GM21529 (cell line): Measurements from ENCODE around the gene NID1.
"Not testable (repeated sequence)": the region's sequence is repeated elsewhere in the genome, so short reads cannot be mapped to it uniquely, and the experiment has no call there.

ENCODE experiments used
- ATAC-seq: cut with Tn5 transposase; IDR thresholded peaks from one replicate; pipeline ENCODE4 v1.9.1; 2021; ENCODE audit not compliant: unreplicated experiment

NID1 gene

DNA sequence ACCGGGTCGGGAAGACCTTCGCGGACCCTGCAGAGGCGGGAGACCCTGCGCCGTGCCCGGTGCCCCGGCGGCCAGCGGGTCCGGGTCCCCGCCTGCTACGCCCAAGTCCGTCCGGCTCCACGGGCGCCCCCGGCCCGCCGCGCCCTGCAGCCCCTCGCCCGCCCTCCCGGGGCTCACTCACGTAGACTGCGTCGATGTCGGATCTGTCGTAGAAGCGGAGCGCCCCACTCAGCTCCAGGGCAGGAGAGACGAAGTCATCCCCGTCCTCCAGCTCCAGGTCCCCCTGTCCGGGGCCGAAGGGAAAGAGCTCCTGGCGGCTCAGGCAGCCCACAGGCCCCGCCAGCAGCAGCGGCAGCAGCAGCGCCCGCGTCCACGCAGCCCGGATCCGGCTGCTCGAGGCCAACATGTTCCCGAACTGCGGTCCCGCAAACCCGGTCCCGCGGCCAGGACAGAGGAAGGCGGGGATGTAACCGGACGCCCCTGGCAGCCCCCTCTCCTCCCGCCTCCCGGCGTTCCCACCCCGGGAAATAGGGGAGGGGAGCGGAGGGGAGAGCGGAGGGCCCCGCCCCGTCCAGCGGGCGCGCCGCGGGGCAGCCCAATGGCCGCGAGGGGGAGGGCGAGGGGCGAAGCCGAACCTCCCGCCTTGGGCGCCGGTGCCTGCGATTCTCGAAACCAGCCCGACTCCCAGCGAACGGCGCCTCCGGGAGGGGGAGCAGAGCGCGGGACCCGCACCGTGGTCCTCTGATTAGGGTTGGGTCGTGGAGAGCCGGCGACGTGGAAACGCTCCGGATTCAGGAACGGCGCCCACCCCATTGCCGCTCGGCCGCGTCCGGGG, at the start of gene NID1:
Gene NID1, minus strand, starts transcription at position 417 of the 835 bp plus-strand sequence. Its CDS starts 11 bp downstream, at position 406.
- ATAC-seq = peak; percentile 24

DNA sequence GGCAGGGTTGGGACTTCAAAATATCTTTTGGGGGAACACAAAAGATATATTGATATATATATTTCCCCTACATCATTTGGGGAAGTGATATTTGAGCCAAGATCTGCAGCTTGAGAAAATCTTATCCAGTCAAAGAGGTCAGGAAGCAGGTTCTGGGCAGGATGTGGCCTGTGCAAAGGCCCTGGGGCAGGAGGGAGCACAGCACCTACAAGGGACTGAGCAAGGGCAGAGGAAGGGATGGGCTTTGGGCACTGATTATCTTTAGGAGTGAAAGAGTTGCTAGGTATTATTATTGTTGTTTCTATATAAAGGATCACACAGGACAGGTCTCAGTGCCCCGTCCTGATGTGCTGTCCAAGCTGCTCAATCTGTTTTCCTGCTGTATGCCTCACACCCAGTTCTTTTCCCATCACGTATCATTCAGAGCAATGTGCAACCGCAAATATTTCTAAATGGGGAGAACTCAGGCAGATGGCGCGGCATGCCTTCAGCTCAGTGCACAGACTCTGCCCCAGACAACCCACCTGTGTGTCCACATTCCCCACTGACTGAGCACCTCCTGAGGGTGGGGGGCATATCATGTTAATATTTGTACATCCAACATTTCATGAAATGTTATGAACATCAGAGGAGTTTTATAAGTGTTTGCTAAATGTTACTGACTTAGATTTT, 49.3 kb upstream of the NID1 start:
- ATAC-seq = no peak

GRCh38 chr1:236113324-236114032, 48.6 kb upstream of the NID1 start:
- no peak for ATAC-seq

GRCh38 chr1:236112332-236112627, 47.4 kb upstream of the NID1 start:
- ATAC-seq = no peak

DNA sequence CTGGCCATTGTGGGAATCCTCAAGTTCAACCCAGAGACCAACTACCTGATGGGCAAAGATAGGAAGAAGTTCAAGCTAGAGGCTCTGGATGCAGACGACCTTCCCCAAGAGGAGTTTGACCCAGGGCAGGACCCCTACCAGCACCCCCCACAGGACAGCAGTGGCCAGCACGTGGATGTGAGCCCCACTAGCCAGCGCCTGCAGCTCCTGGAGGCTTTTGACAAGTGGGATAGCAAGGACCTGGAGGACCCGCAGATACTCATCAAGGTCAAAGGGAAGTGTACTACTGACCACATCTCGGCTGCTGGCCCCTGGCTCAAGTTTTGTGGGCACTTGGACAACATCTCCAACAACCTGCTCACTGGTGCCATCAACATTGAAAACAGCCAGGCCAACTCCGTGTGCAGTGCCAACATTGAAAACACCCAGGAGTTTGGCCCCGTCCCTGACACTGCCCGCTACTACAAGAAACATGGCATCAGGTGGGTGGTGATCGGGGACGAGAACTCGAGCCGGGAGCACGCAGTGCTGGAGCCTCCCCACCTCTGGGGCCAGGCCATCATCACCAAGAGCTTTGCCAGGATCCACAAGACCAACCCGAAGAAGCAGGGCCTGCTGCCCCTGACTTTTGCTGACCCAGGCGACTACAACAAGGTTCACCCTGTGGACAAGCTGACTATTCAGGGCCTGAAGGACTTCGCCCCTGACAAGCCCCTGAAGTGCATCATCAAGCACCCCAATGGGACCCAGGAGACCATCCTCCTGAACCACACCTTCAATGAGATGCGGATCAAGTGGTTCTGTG, 46.8 kb upstream of the NID1 start:
- no peak for ATAC-seq

- ATAC-seq = no peak
Measured at GRCh38 chr1:236110137-236110536, 45.2 kb upstream of the NID1 start.

DNA sequence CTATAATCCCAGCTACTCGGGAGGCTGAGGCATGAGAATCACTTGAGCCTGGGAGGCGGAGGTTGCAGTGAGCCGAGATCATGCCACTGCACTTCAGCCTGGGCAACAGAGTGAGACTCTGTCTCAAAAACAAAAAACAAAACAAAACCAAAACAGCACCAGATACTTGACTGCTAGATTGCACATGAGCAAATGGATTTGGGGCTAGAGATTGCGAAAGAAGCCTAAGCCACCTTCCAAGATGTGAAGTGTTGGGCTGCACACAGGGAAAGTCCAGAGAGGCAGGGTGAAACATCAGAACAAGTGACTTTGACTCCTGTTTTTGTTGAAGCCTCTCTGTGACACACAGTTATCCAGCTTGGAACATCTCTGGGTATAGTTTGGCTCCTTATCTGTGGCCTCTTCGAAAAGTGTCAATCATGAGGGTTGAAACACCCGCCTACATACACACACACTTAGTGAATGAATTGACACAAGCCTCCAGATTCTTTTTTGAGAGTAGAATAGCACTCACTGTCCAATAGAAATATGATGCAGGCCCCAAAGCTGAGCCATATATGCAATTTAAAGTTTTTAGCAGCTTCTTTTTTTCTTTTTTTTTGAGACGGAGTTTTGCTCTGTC, 43.2 kb upstream of the NID1 start:
- ATAC-seq = no peak

GRCh38 chr1:236107121-236107907, 42.4 kb upstream of the NID1 start:
- ATAC-seq = no peak

- no peak for ATAC-seq
Measured at GRCh38 chr1:236103646-236104218, 38.8 kb upstream of the NID1 start.

- ATAC-seq = no peak
Measured at GRCh38 chr1:236103059-236103458, 38.2 kb upstream of the NID1 start.

- no peak for ATAC-seq
Measured at GRCh38 chr1:236102611-236103010, 37.7 kb upstream of the NID1 start.

DNA sequence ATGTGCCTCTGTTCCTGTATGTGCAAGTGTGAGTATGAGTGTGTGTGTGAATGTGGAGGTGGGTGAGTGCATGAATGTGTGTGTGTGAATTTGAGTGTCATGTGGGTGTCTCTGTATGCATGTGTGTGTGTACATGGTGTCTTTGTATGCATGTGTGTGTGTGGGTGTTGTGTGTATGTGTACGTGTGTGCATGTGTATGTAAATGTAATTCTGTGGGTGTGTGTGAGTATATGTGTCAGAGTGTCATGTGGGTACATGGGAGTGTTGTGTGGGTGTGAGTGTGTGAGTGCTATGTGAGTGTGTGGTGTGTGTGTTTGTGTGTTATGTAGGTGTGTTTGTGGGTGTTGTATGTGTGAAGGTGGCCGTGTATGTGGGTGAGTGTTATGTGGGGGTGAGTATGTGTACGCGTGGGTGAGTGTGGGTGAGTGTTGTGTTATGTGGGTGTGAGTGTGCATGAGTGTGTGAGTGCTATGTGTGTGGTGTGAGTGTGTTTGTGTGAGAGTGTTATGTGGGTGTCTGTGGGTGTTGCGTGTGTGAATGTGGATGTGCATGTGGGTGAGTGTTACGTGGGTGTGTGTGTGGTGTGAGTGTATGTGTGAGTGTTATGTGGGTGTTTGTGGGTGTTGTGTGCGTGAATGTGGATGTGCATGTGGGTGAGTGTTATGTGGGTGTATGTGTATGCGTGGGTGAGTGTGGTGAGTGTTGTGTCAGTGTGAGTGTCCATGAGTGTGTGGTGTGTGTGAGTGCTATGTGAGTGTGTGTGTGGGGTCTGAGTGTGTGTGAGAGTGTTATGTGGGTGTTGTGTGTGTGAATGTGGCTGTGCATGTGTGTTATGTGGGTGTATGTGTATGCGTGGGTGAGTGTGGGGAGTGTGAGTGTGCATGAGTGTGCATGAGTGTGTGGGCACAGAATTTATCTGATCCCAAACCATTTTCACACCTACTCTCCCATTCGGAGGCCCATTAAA, 36.6 kb upstream of the NID1 start:
- no peak for ATAC-seq

DNA sequence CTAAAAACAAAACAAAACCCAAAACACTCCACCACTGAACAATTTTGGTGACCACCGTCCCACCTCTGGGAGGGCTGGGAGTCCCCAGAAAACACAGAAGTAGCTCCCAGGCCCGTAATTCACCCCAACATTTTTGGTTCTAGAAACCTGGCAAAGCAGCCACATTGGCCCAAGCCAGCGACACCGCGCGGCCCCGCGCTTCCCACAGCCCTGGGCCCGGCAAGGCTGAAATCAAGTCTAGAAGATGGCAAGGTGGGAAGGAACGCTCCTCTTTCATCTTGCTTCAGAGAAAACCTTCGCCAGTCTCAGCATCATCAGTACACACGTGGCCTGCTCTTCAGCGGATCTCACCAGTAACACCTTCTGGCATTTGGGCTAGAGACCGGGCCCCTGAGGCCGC, 35.9 kb upstream of the NID1 start:
- no peak for ATAC-seq

DNA sequence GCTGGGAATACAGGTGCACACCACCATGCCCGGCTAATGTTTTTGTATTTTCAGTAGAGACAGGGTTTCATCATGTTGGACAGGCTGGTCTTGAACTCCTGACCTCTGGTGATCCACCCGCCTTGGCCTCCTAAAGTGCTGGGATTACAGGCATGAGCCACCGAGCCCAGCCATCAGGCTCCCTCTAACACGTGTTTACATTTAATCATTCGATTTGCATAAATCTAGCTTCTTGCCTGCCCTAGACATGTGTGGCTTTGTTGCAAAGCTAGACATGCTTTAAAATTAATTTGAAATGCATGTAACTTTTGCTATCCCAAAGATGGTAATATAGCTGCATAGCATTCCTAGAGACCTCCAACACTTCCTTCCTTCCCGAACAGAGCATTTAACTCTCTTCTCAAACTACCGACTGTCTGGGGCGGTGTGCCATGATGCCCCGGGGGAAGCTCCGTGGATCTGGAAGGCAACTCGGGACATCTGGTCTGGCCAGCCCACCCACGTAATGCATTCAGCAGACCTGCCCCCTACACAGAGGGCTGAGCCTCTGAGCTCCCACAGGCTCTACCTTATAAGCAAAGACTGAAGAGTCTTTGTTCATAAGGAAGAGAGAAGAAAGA, 34.6 kb upstream of the NID1 start:
- ATAC-seq = no peak

GRCh38 chr1:236098267-236098666, 33.4 kb upstream of the NID1 start:
- no peak for ATAC-seq

DNA sequence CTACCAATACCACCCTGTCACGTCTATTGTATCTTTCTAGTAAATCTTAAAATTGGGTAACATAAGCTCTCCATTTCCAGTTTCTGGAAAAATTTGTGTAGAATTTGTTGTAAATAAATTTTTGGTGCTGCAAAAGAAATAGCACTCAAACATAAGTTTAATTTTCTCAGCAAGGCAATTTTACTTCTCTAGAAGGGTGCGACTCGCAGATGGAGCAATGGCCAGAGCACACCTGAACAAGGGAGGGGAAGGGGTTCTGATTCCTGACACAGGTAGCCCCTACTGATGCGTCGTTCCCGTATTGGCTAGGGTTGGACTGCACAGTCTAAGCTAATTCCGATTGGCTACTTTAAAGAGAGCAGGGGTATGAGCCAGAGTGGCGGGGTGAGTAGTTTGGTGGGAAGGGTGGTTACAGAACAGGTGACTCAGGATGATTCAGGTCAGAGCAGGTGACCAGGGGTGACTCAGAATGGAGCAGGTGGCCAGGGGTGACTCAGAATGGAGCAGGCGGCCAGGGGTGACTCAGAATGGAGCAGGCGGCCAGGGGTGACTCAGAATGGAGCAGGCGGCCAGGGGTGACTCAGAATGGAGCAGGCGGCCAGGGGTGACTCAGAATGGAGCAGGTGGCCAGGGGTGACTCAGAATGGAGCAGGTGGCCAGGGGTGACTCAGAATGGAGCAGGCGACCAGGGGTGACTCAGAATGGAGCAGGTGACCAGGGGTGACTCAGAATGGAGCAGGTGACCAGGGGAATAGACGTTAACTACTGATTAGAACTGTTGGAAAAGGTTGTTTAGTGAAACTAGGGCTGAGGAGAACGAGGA, 32.0 kb upstream of the NID1 start:
- ATAC-seq = not testable (repeated sequence)
